Measurements from ENCODE around the gene CLDN7.

Gene CLDN7

GRCh38 chr17:7229504-7229903 lies 32.8 kb downstream of the CLDN7 start:
- H3K9me3 ChIP-seq (ENCODE audit: low read length): no peaks in the 10 kb centered on the region
- TF ChIP-seq EZH2 (IDR thresholded peaks at IDR 0.05; ENCODE audit: borderline replicate concordance, low read length): no peak
- TF ChIP-seq, protein P1, sequence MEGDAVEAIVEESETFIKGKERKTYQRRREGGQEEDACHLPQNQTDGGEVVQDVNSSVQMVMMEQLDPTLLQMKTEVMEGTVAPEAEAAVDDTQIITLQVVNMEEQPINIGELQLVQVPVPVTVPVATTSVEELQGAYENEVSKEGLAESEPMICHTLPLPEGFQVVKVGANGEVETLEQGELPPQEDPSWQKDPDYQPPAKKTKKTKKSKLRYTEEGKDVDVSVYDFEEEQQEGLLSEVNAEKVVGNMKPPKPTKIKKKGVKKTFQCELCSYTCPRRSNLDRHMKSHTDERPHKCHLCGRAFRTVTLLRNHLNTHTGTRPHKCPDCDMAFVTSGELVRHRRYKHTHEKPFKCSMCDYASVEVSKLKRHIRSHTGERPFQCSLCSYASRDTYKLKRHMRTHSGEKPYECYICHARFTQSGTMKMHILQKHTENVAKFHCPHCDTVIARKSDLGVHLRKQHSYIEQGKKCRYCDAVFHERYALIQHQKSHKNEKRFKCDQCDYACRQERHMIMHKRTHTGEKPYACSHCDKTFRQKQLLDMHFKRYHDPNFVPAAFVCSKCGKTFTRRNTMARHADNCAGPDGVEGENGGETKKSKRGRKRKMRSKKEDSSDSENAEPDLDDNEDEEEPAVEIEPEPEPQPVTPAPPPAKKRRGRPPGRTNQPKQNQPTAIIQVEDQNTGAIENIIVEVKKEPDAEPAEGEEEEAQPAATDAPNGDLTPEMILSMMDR (IDR thresholded peaks at IDR 0.05; ENCODE audit: low read length): no peak
- H2AFZ ChIP-seq (ENCODE audit: low read length): no peak overlapping the region
- no peak overlapping the region for H3K9ac ChIP-seq (ENCODE audit: low read length)
- H3K79me2 ChIP-seq (ENCODE audit: insufficient read depth, low read length): peaks cover 23% of the 10 kb centered on the region
- H3K4me1 ChIP-seq (ENCODE audit: insufficient read depth, low read length, severe bottlenecking): peaks cover 12% of the 10 kb centered on the region
- H3K27me3 ChIP-seq (ENCODE audit: insufficient read depth, low read length): no peaks in the 10 kb centered on the region
- H4K20me1 ChIP-seq (ENCODE audit: insufficient read depth, low read length): no peaks in the 10 kb centered on the region
- H3K4me3 ChIP-seq (ENCODE audit: low read depth, low read length, poor library complexity, severe bottlenecking): no peak overlapping the region
- H3K36me3 ChIP-seq (ENCODE audit: insufficient read depth, low read length): peaks cover 73% of the 10 kb centered on the region
- no peaks in the 10 kb centered on the region; the same call in 1 of the 2 replicates for H3F3A ChIP-seq (ENCODE audit: insufficient read depth, low read length)
- no peaks in the 10 kb centered on the region for H3K9me2 ChIP-seq (ENCODE audit: low read depth, low read length)
- H3K4me2 ChIP-seq (ENCODE audit: low read length): no peak overlapping the region
- H3K27ac ChIP-seq (ENCODE audit: low read depth, low read length, poor library complexity, severe bottlenecking): no peak overlapping the region

DNA sequence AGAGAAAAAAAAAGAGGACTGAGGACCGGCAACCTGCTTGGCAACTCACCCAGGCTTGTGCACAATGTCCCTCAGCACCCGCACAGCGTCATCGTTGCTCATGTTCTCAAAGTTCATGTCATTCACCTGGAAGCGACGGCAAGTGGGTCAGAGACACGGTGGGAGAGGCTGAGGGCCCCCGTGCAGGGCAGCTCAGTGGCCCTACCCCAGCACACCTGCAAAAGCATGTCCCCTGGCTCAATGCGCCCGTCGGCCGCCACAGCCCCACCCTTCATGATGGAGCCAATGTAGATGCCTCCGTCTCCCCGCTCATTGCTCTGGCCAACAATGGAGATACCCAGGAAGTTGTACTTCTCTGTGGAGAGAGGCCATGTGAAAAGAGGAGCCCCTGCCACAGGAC lies 33.4 kb downstream of the CLDN7 start:
- Histone ChIP-seq H3K79me2 (ENCODE audit: insufficient read depth, low read length) (peaks cover 23% of the 10 kb centered on the region), H3K4me3 (ENCODE audit: low read depth, low read length, poor library complexity, severe bottlenecking) (no peak overlapping the region), H3K27ac (ENCODE audit: low read depth, low read length, poor library complexity, severe bottlenecking) (no peak overlapping the region), H3K4me2 (ENCODE audit: low read length) (no peak overlapping the region), H3K27me3 (ENCODE audit: insufficient read depth, low read length) (no peaks in the 10 kb centered on the region), H3F3A (ENCODE audit: insufficient read depth, low read length) (no peaks in the 10 kb centered on the region; the same call in 1 of the 2 replicates), H4K20me1 (ENCODE audit: insufficient read depth, low read length) (no peaks in the 10 kb centered on the region), H2AFZ (ENCODE audit: low read length) (no peak overlapping the region), H3K36me3 (ENCODE audit: insufficient read depth, low read length) (peaks cover 79% of the 10 kb centered on the region), H3K9me2 (ENCODE audit: low read depth, low read length) (no peaks in the 10 kb centered on the region), H3K4me1 (ENCODE audit: insufficient read depth, low read length, severe bottlenecking) (peaks cover 11% of the 10 kb centered on the region), H3K9ac (ENCODE audit: low read length) (no peak overlapping the region), H3K9me3 (ENCODE audit: low read length) (no peaks in the 10 kb centered on the region)
- TF ChIP-seq, protein P1 (IDR thresholded peaks at IDR 0.05; ENCODE audit: low read length): no peak
- TF ChIP-seq EZH2 (IDR thresholded peaks at IDR 0.05; ENCODE audit: borderline replicate concordance, low read length): no peak

DNA sequence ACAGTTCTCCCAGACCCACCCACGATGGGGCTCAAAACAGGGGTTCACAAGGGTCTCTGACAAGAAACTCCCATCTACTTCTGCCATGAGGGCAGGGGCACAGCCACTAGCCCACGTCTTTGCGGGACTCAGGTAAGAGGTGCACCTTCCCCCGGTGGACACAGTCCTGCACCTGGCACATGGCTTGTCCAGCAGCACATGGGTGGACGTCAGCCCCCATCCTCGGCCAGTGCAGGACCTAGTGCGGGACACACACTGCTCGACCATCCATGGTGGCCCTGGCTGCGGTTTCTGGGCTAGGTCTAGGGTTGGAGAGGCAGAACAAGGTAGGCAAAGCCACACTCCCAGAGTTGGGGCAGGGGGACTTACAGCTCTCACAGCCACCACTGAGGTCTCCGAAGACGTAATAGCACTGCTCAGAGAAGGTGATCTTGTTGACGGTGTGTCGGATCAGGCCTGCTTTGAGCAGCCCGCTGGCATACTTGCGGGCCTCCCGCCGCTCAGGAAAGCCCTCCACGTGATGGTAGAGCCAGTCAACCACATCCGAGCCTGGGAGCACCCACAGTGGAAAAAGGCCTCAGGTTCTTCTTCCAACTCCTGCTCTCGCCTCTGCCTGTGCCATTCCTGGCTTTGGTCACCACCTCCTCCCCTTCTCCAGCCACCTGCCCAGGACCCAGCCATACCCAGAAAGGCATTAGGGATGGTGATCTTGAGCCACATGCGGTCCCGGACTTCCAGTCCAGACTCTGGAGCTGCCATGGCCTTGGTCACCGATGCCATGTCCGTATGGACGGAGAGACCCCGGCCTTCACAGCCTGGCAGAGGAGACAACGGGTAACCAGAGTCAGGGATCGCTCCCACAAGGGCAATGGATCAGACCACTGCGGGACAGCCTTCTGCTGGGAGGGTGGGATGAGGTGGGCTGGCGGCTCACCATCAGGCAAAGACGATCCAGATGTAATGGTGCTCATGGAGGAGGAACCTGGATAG lies 35.3 kb downstream of the CLDN7 start:
- H2AFZ ChIP-seq (ENCODE audit: low read length): no peak overlapping the region
- no peaks in the 10 kb centered on the region for H3K9me3 ChIP-seq (ENCODE audit: low read length)
- H3K4me1 ChIP-seq (ENCODE audit: insufficient read depth, low read length, severe bottlenecking): peaks cover 4% of the 10 kb centered on the region
- H3K27me3 ChIP-seq (ENCODE audit: insufficient read depth, low read length): no peaks in the 10 kb centered on the region
- peaks cover 5% of the 10 kb centered on the region for H3K79me2 ChIP-seq (ENCODE audit: insufficient read depth, low read length)
- peaks cover 92% of the 10 kb centered on the region for H3K36me3 ChIP-seq (ENCODE audit: insufficient read depth, low read length)
- H4K20me1 ChIP-seq (ENCODE audit: insufficient read depth, low read length): no peaks in the 10 kb centered on the region
- no peak overlapping the region for H3K4me2 ChIP-seq (ENCODE audit: low read length)
- H3K9ac ChIP-seq (ENCODE audit: low read length): no peak overlapping the region
- no peak overlapping the region for H3K27ac ChIP-seq (ENCODE audit: low read depth, low read length, poor library complexity, severe bottlenecking)
- no peaks in the 10 kb centered on the region; the same call in 1 of the 2 replicates for H3F3A ChIP-seq (ENCODE audit: insufficient read depth, low read length)
- TF ChIP-seq EZH2 (IDR thresholded peaks at IDR 0.05; ENCODE audit: borderline replicate concordance, low read length): no peak
- TF ChIP-seq, protein P1 (IDR thresholded peaks at IDR 0.05; ENCODE audit: low read length): no peak
- H3K9me2 ChIP-seq (ENCODE audit: low read depth, low read length): no peaks in the 10 kb centered on the region
- H3K4me3 ChIP-seq (ENCODE audit: low read depth, low read length, poor library complexity, severe bottlenecking): no peak overlapping the region
